Stomach (tissue), 9 donors: ENCODE measurements around the gene VAV2. TPM values are rescaled to one million over a fixed set of nuclear protein-coding genes. Genes with fewer than 3 reads are reported as not detected.

Experiments
- DNase-seq, 2 donors: peaks; one replicate each; pipeline versions ENCODE4 v3.0.0 to v3.0.0-alpha.2; 2013 to 2019
- H3K27ac ChIP-seq, 5 donors: fragments of 200-600 bp in 4 of 5; sonication (generic) in 4 of 5; one replicate each; pipeline ENCODE4 v1.5.1; 2013 to 2019; ENCODE audit warnings: mild to moderate bottlenecking in 1 of 5, moderate library complexity in 1 of 5
- H3K27me3 ChIP-seq, 3 donors: fragments of 200-600 bp; sonication (generic); one replicate each; pipeline ENCODE4 v1.5.1; 2017 to 2019; ENCODE audit warnings: mixed run types in 1 of 3
- H3K36me3 ChIP-seq, 4 donors: fragments of 200-600 bp; sonication (generic); 1 replicate in 3 of 4; 2 replicates in 1 of 4; pipeline ENCODE4 v1.5.1; 2016 to 2019
- H3K4me1 ChIP-seq, 4 donors: fragments of 200-600 bp; sonication (generic); one replicate each; pipeline ENCODE4 v1.5.1; 2016 to 2019
- H3K4me3 ChIP-seq, 4 donors: fragments of 200-600 bp; sonication (generic) in 3 of 4; one replicate each; pipeline ENCODE4 v1.5.1; 2016 to 2019; ENCODE audit warnings: mild to moderate bottlenecking in 1 of 4
- H3K9me3 ChIP-seq, 4 donors: fragments of 200-600 bp; sonication (generic); one replicate each; pipeline ENCODE4 v1.5.1; 2016 to 2019
- CTCF ChIP-seq, 7 experiments: fragments of 450-650 bp in 4 of 7; fragments of 200-600 bp in 3 of 7; sonication (generic) in 3 of 7; IDR thresholded peaks; one replicate each; pipeline ENCODE4 v1.5.1; 2016 to 2019; ENCODE audit warnings: antibody characterized with exemption in 7 of 7, control low read depth in 2 of 7, mild to moderate bottlenecking in 1 of 7
- EP300 ChIP-seq: sonication (generic); formaldehyde crosslinking; IDR thresholded peaks from one replicate; pipeline ENCODE4 v1.6.1; 2017; ENCODE audit warnings: antibody characterized with exemption
- POLR2A ChIP-seq, 4 donors: fragments of 450-650 bp; IDR thresholded peaks; one replicate each; pipeline ENCODE4 v1.6.1; 2016; ENCODE audit warnings: antibody characterized with exemption in 4 of 4, control low read depth in 2 of 4, mild to moderate bottlenecking in 1 of 4, moderate library complexity in 1 of 4
- POLR2AphosphoS5 ChIP-seq, 3 donors: sonication (generic); formaldehyde crosslinking; IDR thresholded peaks; one replicate each; pipeline ENCODE4 v1.6.1; 2016; ENCODE audit warnings: antibody characterized with exemption in 3 of 3
- WGBS, 5 donors: extraction: QIAGEN DNeasy Blood & Tissue Kit in 3 of 5; methylation state at CpG; one replicate each; pipeline versions ENCODE4 v1.1.5 to v1.1.7; 2013 to 2018; 5-methylcytosine and 5-hydroxymethylcytosine counted together
- intact Hi-C: fragments of 100-400 bp; cut with DNase I; formaldehyde crosslinking; loops from one replicate; pipeline ENCODE4 v1.15.1; 2023; ENCODE audit warnings: low total_unique reads
- polyA plus RNA-seq, 3 donors: library from polyadenylated mRNA; stranded (reverse); fragments of 200-250 nt; gene quantifications; one replicate each; pipeline ENCODE4 v1.2.3, GENCODE V29; 2013
- total RNA-seq, 5 donors: library from RNA; depleted of rRNA; stranded (reverse); fragments of >200 nt; gene quantifications; one replicate each; pipeline versions ENCODE4 v1.1.0 to v1.2.3, GENCODE V29; 2014 to 2016
- donor health status: healthy with polysubstance abuse.
- donor health status: Bipolar disorder and iron deficiency.
- donor health status: healthy.

The VAV2 gene
- total and polyA plus RNA-seq, 8 donors, result 4.1 to 14.2 (median 7.0) TPM

DNA sequence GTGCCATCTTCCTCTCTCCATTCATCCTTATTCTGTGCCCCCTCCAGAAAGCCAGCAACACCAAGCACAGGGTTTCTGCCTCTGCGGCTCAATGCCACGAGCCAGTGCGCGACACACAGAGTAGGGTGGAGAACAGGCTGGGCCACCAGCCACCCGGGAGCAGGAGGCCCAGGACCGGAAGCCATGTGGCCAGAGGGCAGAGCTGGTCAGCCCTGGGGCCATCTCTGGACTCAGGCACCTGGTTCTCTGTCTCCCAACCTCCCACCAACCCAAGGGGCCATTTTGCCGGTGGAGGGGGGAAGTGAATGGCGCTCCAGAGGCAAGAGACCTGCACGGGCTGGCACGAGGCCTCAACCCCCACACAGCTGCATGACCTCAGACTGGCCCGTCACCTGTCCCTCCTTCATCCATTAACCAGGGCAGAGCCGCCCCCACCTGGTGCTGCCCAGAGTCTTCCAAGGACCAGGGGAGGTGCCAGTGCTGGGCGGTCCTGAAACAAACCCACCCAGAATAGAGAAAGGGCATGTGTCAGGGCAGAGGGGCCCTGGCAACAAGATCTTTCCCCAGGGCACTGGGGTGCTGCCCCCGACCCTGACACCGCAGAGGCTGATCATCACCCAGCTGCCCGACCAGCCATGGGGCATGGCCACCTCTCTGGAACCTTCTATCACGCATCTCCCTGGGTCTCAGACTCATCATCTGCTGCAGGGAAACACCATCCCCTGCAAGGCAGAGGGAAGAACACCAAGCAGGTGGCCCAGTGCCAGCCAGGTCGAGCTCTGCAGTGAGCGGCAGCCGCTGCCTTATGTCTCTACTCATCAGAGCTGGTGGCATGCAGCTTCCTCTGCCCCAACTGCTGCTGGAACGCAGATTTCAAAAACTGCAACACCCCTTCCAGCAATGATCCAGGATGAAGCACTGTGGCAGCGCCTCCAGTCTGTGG lies 11.9 kb downstream of the VAV2 start:
- no peak for TF ChIP-seq POLR2A (IDR thresholded peaks at IDR 0.05)
- no peak for TF ChIP-seq CTCF (IDR thresholded peaks at IDR 0.05)
- no peak for TF ChIP-seq EP300
- no peak for TF ChIP-seq POLR2AphosphoS5 (IDR thresholded peaks at IDR 0.05)
- 72 to 81% (median 78%) methylated on average over 20 to 22 of the region's 22 CpGs for WGBS, 5 donors
- intact Hi-C loops, result no loop called here
- no peaks in the 10 kb centered on the region for H3K27me3 ChIP-seq
- H3K9me3 ChIP-seq, result no peaks in the 10 kb centered on the region
- no peak for DNase-seq
- H3K4me3 ChIP-seq, result peak overlapping the region in 1 of 4 donors; percentile 35
- H3K27ac ChIP-seq, result peak overlapping the region in 4 of 5 donors; percentile 2 to 55 (median 18)
- peaks cover 17 to 52% (median 34%) of the 10 kb centered on the region in 4 donors for H3K4me1 ChIP-seq
- no peaks in the 10 kb centered on the region for H3K36me3 ChIP-seq

- WGBS, 5 donors, result 47 to 81% (median 57%) methylated on average over 8 to 37 of the region's 37 CpGs
- H3K27ac ChIP-seq, result peak overlapping the region in 4 of 5 donors; percentile 2 to 55 (median 18)
- no peaks in the 10 kb centered on the region for H3K27me3 ChIP-seq
- peak overlapping the region; percentile 2 to 35 (median 19) for H3K4me3 ChIP-seq
- H3K9me3 ChIP-seq, result no peaks in the 10 kb centered on the region
- H3K36me3 ChIP-seq, result no peaks in the 10 kb centered on the region
- DNase-seq, result peak in 1 of 2 donors; percentile 74
- H3K4me1 ChIP-seq, result peaks cover 17 to 53% (median 37%) of the 10 kb centered on the region in 4 donors
- no peak for TF ChIP-seq CTCF (IDR thresholded peaks at IDR 0.05)
- TF ChIP-seq EP300, result no peak
- no peak for TF ChIP-seq POLR2AphosphoS5 (IDR thresholded peaks at IDR 0.05)
- TF ChIP-seq POLR2A (IDR thresholded peaks at IDR 0.05), result no peak
- intact Hi-C loops, result no loop called here
Measured at GRCh38 chr9:133979273-133979920, 12.7 kb downstream of the VAV2 start.

DNA sequence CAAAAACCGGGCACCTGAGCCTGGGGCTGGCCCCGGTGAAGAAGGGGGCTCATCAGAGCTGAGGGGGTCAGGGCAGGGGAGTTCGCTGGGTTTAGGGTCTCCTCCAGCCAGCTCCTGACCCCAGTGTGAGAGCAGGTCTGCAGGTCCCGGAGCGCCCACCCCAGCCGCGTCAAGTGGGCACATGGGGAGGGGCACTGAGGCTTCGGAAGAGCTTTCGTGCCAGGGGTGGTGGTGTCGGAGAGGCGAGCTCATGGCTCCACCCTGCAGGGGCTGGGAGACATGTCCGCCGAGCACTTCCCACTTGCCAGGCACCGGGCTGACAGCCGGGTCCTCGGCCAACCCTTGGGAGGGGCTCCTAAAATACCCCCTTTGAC lies 13.2 kb downstream of the VAV2 start:
- Histone ChIP-seq H3K4me3 (peak overlapping the region; percentile 2 to 35 (median 19)), H3K9me3 (no peaks in the 10 kb centered on the region), H3K4me1 (peaks cover 20 to 58% (median 42%) of the 10 kb centered on the region in 4 donors), H3K27ac (peak overlapping the region in 3 of 5 donors; percentile 2 to 55 (median 32)), H3K36me3 (no peaks in the 10 kb centered on the region), H3K27me3 (no peaks in the 10 kb centered on the region)
- intact Hi-C loops, result no loop called here
- WGBS, 5 donors, result 56 to 70% (median 69%) methylated on average over 13 to 16 of the region's 16 CpGs
- TF ChIP-seq EP300, result no peak
- no peak for TF ChIP-seq POLR2AphosphoS5 (IDR thresholded peaks at IDR 0.05)
- no peak for TF ChIP-seq CTCF (IDR thresholded peaks at IDR 0.05)
- no peak for TF ChIP-seq POLR2A (IDR thresholded peaks at IDR 0.05)
- no peak for DNase-seq

DNA sequence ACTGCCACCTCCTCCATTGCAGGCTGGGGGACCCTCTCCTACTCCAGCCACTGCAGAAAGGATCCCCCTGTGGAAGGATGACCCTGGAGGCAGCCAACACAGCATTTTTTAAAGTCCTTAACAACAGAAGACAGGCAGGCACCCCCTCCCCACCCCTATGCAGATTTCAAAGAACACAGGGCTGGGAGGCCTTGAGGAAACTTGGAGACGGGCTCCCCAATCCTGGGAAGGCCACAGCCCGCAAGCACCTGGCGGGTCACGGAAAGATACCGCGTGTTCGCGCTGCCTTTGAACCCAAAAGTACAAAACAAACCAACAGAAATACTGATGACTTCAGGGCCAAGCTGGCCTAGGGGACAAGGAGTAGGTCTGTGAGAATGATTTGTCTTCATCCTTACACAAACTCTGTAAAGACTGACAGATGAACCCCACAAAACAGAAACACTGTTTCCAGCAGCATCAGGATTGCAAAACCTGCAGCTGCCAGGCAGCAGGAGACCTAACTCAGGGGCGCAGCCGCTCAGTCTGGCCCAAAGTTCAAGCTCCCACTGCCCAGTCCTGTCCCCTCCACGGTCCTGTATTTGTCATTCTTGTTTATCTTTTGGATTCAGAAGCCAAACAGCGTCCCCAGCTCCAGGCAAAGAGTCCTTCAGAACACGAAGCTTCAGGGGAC lies 13.8 kb downstream of the VAV2 start:
- Histone ChIP-seq H3K36me3 (no peaks in the 10 kb centered on the region), H3K4me1 (peaks cover 25 to 63% (median 47%) of the 10 kb centered on the region in 4 donors), H3K27ac (peak overlapping the region in 3 of 5 donors; percentile 2 to 55 (median 32)), H3K27me3 (no peaks in the 10 kb centered on the region), H3K9me3 (no peaks in the 10 kb centered on the region), H3K4me3 (no peak overlapping the region)
- TF ChIP-seq POLR2AphosphoS5 (IDR thresholded peaks at IDR 0.05) (no peak), POLR2A (IDR thresholded peaks at IDR 0.05) (no peak), EP300 (no peak), CTCF (IDR thresholded peaks at IDR 0.05) (no peak)
- intact Hi-C loops, result no loop called here
- no peak for DNase-seq
- 58 to 74% (median 66%) methylated on average over 13 of the region's 13 CpGs for WGBS, 5 donors
